NCI-H748 (cell line): ENCODE measurements around the gene HNRNPM.
A peak's percentile ranks its signal among the peaks of the same experiment; 100 is the strongest.

ENCODE experiments used
- DNase-seq: peaks from one replicate; lab custom pipeline; 2025; ENCODE audit not compliant: unreplicated experiment; lab: John Stamatoyannopoulos, UW

The HNRNPM gene

DNA sequence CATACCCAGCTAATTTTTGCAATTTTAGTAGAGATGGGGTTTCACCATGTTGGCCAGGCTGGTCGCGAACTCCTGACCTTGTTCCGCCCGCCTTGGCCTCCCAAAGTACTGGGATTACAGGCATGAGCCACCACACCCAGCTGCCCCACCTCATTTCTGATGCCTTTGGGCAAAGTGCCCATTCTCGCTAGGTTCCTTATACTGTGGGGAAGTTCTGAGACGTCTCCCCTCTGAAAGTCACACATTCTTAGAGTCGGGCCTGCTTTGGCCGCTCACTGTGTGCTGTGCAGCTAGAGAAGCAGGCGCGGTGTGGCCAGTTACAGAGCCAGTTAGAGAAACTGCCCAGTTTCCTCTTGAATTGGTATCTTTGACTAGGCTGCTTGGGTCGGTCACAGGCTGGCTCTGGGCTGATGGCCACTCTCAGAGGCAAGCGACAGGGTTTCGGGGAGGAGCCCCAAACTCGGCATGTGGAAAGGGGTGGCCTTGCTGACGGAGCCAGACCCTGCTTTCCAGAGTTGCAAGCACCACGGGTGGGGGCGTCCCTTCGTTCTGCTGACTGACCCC, 39.6 kb downstream of the HNRNPM start:
- DNase-seq: no peak

DNA sequence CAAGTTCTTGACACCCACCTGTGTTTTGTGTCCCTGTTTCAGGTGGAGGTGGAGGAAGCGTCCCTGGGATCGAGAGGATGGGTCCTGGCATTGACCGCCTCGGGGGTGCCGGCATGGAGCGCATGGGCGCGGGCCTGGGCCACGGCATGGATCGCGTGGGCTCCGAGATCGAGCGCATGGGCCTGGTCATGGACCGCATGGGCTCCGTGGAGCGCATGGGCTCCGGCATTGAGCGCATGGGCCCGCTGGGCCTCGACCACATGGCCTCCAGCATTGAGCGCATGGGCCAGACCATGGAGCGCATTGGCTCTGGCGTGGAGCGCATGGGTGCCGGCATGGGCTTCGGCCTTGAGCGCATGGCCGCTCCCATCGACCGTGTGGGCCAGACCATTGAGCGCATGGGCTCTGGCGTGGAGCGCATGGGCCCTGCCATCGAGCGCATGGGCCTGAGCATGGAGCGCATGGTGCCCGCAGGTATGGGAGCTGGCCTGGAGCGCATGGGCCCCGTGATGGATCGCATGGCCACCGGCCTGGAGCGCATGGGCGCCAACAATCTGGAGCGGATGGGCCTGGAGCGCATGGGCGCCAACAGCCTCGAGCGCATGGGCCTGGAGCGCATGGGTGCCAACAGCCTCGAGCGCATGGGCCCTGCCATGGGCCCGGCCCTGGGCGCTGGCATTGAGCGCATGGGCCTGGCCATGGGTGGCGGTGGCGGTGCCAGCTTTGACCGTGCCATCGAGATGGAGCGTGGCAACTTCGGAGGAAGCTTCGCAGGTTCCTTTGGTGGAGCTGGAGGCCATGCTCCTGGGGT, 41.0 kb downstream of the HNRNPM start:
- no peak for DNase-seq

DNA sequence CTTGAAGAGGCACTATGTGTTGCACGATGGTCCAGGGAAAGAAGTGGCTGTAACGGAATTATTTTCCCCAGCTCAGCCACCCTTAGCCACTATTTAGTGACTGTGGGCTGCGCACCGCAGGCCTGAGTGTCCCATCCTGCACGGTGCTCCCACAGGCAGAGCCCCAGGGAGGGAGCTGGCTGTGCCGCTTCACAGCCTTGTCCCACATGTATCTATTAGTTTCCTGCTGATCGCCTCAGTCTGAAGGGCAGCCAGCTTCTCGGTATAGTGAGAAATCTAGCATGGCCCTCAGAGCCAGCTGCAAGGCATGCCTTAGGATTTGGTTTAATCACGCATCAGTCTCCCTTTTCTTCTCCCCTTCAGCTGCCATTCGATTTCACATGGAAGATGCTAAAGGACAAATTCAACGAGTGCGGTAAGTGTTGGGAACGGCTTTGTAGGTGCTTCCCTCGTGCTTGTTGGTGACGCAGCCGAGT, 41.9 kb downstream of the HNRNPM start:
- no peak for DNase-seq

DNA sequence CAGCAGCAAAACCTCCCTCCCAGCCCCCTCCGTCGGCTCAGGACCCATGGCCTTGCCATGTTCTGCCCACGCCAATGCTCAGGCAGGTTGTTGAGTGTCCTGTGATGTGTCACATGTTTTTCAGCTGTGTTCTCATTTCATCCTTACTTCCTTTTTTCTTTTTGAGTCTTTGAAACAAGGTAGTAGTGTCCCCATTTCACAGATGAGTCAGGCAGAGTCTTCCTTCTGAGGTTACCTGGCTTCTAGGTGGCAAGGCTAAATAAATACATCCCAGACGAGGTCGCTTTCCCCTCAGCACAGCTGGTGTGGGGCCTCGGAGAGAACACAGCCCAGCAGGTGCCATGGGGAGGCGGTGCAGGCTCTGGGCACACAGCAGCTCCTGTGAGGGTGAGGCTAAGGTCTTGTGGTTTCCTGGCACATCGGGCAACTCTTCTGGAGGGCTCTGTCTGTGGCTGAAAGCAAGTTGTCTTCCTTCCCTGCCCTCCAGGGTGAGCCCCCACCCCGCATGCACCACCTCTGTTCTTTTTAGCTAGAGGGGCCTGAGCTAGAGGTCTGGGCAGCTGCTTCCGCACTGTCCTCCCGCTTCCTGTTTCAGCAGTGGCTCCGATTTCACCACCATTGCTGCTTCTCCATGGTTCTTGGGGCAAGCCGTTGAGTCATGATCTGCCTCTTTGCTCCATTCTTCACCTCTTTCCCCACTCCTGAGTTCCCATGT, 42.5 kb downstream of the HNRNPM start:
- no peak for DNase-seq

DNA sequence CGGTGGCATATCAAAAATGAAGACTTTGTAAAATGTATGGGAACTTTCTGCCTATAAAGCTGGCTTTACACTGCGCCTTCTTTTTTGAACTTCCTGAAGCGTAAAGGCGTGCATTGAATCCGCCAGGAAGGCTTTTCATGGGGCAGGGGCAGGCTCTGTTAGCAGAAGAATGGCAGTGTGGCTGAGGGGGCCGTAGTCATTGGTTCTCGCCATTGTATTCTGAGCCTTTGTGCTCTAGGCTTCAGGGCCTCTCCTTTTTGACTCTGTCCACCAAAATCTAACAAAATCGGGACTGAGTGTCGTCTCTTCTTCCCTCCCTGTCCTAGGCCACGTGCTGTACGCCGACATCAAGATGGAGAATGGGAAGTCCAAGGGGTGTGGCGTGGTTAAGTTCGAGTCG, 43.6 kb downstream of the HNRNPM start:
- DNase-seq: no peak

DNA sequence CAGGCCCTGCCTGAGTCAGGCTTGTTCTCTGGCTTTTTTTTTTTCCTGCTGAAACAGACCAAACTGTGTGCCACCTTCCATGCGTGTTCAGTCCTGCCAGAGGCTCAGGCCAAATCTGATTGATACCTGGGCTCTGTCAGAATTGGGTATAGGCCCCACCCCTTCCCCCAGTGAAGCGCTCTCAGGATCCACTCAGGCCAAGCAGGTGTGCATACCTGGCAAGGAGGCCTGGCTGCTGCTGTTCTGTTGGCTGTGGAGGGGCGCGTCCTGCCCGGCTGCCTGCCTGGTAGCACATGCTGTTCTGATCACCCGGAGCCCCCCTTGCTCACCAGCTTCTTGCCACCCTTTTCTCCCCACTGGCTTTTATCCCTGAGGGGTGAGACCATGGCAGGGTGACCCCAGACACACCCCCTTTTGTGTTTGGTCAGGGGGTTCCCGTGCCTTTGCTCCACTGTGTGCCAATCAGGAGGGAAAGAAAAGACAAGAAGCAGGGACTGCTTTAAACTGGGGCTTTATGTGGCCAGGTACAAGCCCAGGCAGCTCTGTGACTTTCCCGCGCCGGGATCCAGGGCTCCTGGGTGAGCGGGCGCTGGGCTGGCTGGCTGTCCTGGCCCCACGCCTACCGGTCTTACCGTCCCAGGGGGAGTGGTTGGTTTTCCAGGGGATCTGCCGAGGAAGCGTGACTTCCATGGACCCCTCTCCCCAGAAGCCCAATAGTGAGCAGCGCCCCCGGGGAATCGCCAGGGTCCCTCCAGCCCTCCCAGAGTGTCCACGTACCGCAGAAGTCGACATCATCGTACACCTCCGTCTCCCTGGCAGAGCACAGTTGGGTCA, 45.0 kb downstream of the HNRNPM start:
- DNase-seq: no peak

DNA sequence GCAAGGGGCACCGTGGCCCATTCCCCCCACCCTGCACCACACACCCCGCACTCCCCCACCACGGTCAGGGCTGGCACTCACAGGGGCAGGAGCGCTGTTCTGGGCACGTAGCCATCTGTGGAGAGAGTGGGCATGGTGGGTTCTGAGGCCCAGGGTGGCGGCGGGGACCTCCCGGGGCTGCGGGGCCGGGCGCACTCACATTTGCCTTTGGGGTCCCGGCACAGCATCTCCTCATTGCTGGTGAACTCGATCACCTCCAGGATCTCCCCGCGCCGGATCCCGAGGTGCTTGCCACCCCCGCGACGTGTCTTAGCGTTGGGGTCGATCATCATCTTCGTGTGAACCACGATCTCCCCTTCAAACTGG, 45.6 kb downstream of the HNRNPM start:
- no peak for DNase-seq

DNA sequence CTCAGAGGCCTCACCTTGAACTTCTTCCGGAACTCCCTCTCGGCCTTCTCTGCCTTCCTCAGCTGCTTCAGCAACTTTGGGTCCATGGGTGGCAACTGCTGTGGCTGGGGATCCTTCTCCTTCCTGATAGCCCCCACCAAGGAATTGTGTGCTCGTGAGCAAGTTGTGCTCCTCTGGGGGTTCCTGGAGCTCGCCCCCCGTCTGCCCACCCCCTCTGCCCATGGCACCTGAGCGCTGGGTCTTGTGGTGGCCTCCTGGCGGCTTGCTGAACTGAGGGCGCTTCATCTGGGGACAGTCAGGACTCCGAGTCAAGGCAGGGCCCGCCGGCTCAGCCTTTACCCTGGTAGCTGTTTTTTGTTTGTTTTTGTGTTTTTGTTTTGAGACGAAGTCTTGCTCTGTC, 46.1 kb downstream of the HNRNPM start:
- DNase-seq: no peak

DNA sequence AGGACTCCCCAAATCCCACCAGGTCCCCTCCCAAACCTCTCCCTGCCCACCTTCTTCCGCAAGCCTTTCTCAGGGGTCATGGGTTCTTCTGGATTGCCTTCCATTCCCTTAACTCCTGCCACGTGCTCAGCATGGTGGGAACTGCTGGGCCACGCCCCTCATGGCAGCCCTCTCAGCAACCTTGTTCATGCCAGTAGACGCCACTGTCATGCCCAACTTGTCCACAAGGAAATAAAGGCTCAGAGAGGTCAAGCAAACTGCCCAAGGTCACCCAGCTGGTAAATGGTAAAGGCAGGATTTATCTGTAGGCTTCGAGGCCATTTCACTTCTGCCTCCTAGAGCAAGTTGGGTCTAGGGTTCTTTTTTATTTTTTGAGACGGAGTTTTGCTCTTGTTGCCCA, 46.8 kb downstream of the HNRNPM start:
- no peak for DNase-seq

DNA sequence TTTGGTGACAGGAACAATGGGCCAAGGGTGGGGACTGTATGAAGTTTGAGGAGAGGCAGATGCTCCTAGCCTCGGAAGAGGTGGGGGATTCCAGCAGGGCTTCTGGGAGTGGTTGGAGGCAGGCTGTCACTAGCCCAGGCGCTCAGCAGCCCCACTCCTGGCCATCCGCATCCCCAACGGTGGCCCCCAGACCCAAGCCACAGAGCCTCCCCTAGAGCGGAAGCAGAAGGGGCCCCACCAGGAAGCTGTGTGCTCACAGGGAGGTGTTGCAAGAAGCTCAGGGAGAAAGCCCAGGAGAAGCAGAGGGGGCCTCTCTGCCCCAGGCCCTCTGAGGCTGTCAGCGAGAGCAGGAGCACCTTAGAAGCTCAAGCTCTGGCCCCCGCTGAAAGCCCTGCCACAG, 49.4 kb downstream of the HNRNPM start:
- DNase-seq: no peak

DNA sequence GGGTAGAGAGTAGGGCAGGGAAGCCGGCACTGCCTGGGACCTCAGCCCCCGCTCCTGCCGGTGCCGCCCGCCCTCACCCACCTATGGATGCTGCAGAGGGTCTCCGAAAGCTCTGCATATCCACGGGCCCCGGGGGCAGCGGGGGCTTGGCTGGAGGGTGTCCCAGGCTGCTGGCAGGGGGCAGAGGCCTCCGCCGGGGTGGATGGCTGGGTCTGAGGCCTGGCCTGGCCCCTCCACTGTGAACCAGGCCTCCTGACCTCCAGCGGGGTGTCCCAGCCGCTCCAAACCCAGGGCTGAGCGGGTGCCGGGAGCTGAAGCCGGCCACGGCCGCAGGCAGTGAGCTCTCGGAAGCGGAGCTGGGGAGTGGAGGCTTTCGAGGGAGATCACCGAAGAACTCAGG, 53.5 kb downstream of the HNRNPM start:
- DNase-seq: no peak

DNA sequence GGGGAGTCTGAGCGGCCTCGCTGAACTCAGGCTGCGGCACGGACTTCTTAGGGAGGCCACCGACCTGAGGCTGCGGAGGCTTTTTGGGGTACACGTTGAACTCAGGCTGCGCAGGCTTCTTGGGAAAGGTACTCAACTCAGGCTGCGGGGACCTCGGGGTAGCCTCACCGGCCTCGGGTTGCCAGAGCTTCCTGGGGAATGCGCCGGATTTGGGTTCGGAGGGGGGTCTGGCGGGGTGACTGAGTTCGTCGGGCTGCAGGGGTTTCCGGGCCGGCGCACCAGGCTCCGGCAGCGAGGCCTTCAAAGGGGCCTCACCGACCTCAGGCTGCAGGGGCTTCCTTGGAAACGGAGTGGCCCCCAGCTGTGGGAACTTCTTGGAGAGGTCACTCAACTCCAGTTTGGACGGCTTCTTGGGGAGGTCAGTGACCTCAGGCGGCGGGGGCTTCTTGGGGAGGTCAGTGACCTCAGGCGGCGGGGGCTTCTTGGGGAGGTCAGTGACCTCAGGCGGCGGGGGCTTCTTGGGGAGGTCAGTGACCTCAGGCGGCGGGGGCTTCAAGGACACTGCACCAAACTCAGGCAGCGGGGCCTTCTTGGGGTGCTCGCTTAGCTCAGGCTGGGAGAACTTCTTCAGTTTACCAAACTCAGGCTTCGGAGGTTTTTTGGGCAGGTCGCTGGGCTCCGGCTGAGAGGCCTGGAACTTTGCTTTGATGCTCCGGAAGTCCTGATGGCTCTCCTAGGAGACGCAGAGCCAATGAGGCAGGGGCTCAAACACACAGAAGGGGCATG, 54.5 kb downstream of the HNRNPM start:
- no peak for DNase-seq

DNA sequence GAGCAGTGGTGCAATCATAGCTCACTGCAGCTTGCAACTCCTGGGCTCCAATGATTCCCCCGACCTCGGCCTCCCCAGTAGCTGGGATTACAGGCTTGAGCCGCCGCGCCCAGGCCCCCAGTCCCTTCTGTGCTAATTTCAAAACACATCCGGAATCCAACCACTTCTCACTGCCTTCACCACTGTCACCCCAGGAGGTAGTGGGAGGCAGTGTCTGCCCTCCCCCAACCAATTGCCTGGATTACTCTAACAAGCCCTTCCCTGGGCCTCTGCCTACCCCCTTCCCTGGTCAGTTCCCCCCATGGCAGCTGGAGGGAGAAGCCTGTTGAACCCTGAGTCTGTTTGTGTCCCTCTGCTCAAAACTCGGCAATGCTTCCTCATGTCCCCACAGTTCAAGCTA, 55.4 kb downstream of the HNRNPM start:
- DNase-seq: no peak

DNA sequence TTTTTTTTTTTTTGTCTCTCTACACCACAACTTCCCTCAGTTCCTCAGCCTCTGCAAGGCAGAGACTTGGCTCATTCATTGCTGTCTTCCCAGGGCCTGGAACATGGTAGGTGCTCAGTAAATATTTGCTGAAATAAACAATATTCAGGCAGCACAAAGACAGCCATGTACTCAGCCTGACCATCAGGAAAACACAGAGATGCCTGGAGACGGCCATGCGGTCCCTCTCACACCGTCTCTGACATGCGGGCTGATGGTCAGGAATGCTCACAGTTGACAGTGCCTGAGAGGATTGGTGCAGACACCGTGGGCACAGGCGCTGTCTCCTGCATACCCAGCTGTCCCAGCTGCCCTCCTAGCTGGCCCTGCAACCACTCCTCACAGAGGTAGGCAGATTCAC, 56.7 kb downstream of the HNRNPM start:
- DNase-seq: no peak

DNA sequence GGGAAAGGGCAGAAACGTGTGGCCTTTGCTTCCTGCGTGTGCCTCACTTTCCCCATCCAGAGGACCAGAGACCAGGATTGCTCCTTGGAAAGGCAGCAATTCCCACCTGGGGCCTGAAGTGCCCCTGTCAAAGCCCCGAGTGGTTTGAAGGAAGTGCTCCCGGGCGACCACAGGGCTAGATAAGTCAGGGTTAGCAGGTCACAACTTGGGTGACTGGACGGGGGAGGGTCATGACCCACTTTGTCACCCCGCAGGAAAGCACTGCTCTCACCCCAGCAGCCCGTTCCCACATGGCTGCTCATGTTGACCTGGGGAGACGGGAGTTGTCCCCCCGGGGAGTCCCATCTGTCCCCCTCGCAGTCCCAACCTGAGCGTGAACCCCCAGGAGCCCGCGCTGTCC, 57.2 kb downstream of the HNRNPM start:
- DNase-seq: no peak

DNA sequence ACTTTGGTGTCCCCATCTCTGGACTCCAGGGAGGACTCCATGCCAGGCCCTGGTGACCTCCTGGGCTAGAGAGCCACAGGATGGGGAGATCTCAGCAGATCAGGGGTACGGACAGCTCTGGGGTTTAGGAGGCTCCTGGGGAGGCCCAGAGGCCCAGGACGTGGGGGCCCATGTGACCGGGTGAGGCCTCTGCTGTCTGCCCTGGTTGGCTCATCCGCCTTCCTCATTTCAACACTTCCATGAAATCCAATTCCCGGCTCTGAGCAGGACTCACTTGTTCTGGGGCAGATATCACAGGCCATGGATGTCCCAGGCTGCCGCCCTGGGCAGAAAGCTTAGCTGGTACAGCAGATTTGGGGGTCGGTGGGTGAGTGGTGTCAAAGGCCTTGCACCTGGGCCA, 58.7 kb downstream of the HNRNPM start:
- no peak for DNase-seq

DNA sequence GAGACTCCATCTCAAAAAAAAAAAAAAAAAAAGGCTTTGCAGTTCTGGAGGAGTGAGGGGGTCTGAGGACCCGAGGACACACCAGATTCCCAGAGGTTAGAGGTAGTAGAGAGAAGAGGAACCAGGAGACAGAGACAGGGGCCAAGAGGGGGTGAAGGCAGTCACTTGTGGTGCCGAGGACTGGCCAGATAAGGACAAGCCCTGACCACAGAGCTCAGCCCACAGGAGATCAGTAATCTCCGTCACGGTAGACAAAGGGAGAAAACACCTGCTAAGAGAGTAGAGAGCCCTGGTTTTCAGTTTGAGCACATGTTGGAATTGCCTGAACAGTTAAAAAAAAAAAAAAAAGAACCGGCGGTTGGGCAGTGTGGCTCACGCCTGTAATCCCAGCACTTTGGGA, 59.4 kb downstream of the HNRNPM start:
- DNase-seq: no peak

DNA sequence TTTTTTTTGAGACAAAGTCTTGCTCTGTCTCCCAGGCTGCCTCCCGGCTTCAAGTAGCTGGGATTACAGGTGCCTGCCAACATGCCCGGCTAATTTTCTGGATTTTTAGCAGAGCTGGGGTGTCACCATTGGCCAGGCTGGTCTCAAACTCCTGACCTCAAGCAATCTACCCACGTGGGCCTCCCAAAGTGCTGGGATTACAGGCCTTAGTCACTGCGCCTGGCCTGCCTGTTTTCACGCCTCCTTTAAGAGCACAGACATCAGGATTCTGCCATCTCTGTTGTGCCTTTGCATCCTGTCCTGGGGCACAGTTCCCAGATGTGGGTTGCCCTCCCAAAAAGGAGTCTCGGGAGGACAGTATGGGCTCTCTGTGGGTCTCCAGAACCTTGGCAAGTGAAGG, 60.1 kb downstream of the HNRNPM start:
- no peak for DNase-seq

DNA sequence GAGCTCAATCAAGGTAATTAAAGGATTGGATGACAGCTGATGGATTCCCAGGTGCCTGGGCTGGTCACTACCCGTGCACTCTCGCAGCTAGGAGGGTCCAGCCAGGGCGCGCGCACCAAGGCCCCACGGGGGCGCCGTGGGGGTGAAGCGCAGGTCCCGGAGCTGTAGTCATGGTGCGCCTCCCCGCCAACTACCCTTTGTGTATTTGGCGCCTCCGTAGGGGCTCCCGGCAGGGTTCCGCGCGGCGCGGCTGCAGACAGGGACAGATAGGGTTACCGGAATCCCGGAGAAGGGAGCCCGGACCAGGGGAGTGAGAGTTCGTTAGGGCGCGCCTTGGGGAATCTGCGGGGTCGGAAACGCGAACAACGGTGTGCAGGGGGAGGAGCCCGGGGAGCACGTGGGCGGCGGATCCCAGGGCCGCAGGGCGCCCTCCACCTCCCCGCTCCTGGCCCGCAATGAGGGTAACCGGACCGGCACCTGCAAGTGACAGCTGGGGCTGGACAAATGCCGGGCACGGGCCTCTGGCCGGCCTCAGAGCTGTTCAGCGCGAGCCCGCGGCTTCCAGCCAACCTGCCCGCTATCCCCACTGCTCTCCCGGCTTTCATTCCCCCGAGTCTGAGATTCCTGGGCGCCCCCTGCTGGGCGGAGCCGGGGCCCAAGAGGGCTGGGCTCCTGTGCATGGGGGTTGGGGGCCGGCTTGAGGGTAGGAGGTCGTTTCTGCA, 61.1 kb downstream of the HNRNPM start:
- peak; percentile 66 for DNase-seq

DNA sequence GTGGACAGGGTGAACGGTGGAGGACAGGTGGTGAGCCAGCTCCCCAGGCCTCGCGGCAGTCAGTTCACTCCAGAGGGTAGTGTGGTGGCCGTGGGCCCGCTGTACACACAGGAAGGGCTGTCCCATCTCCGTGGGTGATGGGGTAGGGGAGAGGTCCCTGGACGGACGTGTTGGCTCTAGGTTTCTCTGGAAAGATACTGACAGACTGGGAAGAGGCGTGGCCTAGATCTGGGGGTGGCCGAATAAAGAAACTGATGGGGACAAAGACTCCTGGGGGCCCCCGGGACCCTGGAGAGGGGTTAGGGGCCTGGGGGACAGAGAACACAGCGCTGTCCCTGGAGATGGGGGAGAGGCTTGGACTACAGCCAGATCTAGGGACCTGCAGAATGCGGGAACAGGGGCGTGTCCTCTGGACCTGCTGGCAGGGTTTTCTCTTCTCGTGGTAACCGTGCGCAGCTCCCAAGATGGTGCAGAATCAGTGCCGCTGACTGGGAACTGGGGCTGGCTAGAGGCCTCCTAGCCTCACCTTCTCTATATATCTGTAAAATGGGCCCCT, 61.7 kb downstream of the HNRNPM start:
- DNase-seq: peak; percentile 65
